Thymus (tissue), 11 donors: ENCODE data around the gene PPM1D. TPM values are rescaled to one million over a fixed set of nuclear protein-coding genes. Genes with fewer than 3 reads are reported as not detected.
"Not testable (repeated sequence)": the region's sequence is repeated elsewhere in the genome, so short reads cannot be mapped to it uniquely, and the experiment has no call there.

Experiments
- DNase-seq, 9 donors: peaks; one replicate each; pipeline ENCODE4 v3.0.0-alpha.2; 2013; ENCODE audit warnings: low spot score in 9 of 9, low read depth in 6 of 9, missing footprints in 1 of 9
- H3K27ac ChIP-seq, 2 donors: one replicate each; pipeline ENCODE4 v1.5.1; 2013; ENCODE audit warnings: control low read depth in 1 of 2, low read depth in 1 of 2, low read length in 1 of 2, mild to moderate bottlenecking in 1 of 2, moderate library complexity in 1 of 2
- H3K27me3 ChIP-seq, 2 donors: one replicate each; pipeline ENCODE4 v1.5.1; 2013; ENCODE audit warnings: low read length in 1 of 2; ENCODE audit not compliant: control insufficient read depth in 2 of 2, insufficient read depth in 1 of 2
- H3K36me3 ChIP-seq, 2 donors: one replicate each; pipeline ENCODE4 v1.5.1; 2013; ENCODE audit warnings: low read length in 1 of 2, mild to moderate bottlenecking in 1 of 2, moderate library complexity in 1 of 2; ENCODE audit not compliant: control insufficient read depth in 2 of 2, insufficient read depth in 2 of 2
- H3K4me1 ChIP-seq, 2 donors: one replicate each; pipeline ENCODE4 v1.5.1; 2013; ENCODE audit warnings: low read length in 2 of 2; ENCODE audit not compliant: control insufficient read depth in 2 of 2, insufficient read depth in 2 of 2
- H3K4me3 ChIP-seq, 2 donors: one replicate each; pipeline ENCODE4 v1.5.1; 2013; ENCODE audit warnings: low read length in 2 of 2, control low read depth in 1 of 2, mild to moderate bottlenecking in 1 of 2
- H3K9me3 ChIP-seq, 2 donors: one replicate each; pipeline ENCODE4 v1.5.1; 2013; ENCODE audit warnings: low read length in 1 of 2, mild to moderate bottlenecking in 1 of 2; ENCODE audit not compliant: control insufficient read depth in 2 of 2, insufficient read depth in 1 of 2
- WGBS: extraction: QIAGEN DNeasy Blood & Tissue Kit; methylation state at CpG from one replicate; pipeline ENCODE4 v1.1.7; 2013; 5-methylcytosine and 5-hydroxymethylcytosine counted together
- polyA plus RNA-seq: library from polyadenylated mRNA; stranded (reverse); fragments of 200-250 nt; gene quantifications from one replicate; pipeline ENCODE4 v1.2.3, GENCODE V29; 2013
- total RNA-seq: library from RNA; stranded (reverse); fragments of 120-200 nt; gene quantifications from one replicate; pipeline ENCODE4 v1.2.4, GENCODE V29; 2013
- donor health status: healthy.

The PPM1D gene
- total and polyA plus RNA-seq, 2 donors = 6.5 to 10.9 TPM

GRCh38 chr17:60586288-60586974 is 13.6 kb upstream of the PPM1D start:
- H3K27ac ChIP-seq = no peak overlapping the region

GRCh38 chr17:60590070-60590469 is 9.9 kb upstream of the PPM1D start:
- no peaks in the 10 kb centered on the region for H3K4me1 ChIP-seq
- H3K36me3 ChIP-seq = no peaks in the 10 kb centered on the region
- WGBS = 91% methylated on average over 5 of the region's 5 CpGs
- DNase-seq = no peak
- no peaks in the 10 kb centered on the region for H3K9me3 ChIP-seq
- no peaks in the 10 kb centered on the region for H3K27me3 ChIP-seq
- no peak overlapping the region for H3K4me3 ChIP-seq
- H3K27ac ChIP-seq = no peak overlapping the region

More at GRCh38 chr17:60586288-60586974, 13.6 kb upstream of the PPM1D start:
- Histone ChIP-seq H3K4me1 (no peaks in the 10 kb centered on the region), H3K4me3 (no peak overlapping the region), H3K9me3 (no peaks in the 10 kb centered on the region), H3K27me3 (no peaks in the 10 kb centered on the region), H3K36me3 (no peaks in the 10 kb centered on the region)
- 78% methylated on average over 3 of the region's 3 CpGs for WGBS
- no peak for DNase-seq

DNA sequence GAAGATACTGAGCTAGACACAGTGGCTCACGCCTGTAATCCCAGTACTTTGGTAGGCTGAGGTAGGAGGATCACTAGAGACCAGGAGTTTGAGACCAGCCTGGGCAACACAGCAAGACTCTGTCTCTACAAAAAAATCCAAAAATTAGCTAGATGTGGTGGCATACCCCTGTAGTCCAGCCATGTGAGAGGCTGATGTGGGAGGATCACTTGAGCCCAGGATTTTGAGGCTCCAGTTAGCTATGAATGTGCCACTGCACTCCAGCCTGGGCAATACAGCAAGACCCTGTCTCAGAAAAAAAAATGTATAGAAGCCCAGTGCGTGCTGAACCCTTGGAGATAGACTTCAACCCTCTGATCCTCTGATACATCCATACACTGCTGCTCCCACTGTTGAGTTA is 7.2 kb upstream of the PPM1D start:
- no peaks in the 10 kb centered on the region for H3K9me3 ChIP-seq
- no peak for DNase-seq
- no peaks in the 10 kb centered on the region for H3K4me1 ChIP-seq
- H3K4me3 ChIP-seq = no peak overlapping the region
- no peaks in the 10 kb centered on the region for H3K36me3 ChIP-seq
- 97% methylated on average over 2 of the region's 2 CpGs for WGBS
- H3K27ac ChIP-seq = no peak overlapping the region
- H3K27me3 ChIP-seq = no peaks in the 10 kb centered on the region

DNA sequence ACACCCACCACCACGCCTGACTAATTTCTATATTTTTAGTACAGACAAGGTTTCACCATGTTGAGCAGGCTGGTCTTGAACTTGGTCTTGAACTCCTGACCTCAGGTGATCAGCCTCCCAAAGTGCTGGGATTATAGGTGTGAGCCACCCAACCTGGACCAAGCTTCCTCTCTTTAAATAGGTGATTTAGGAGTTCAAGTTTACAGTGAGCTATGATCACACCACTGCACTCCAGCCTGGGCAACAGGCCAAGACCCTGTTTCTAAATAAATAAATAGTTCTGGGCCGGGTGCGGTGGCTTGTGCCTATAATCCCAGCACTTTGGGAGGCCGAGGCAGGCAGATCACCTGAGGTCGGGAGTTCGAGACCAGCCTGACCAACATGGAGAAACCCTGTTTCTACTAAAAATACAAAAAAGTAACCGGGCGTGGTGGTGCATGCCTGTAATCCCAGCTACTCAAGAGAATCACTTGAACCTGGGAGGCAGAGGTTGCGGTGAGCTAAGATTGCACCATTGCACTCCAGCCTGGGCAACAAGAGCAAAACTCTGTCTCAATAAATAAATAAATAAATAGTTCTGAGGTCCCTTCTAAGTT is 6.5 kb upstream of the PPM1D start:
- H3K4me1 ChIP-seq, DNase-seq, H3K4me3 ChIP-seq, H3K36me3 ChIP-seq, H3K9me3 ChIP-seq, H3K27me3 ChIP-seq, H3K27ac ChIP-seq: not testable (repeated sequence)
- WGBS = 89% methylated on average over 9 of the region's 9 CpGs

DNA sequence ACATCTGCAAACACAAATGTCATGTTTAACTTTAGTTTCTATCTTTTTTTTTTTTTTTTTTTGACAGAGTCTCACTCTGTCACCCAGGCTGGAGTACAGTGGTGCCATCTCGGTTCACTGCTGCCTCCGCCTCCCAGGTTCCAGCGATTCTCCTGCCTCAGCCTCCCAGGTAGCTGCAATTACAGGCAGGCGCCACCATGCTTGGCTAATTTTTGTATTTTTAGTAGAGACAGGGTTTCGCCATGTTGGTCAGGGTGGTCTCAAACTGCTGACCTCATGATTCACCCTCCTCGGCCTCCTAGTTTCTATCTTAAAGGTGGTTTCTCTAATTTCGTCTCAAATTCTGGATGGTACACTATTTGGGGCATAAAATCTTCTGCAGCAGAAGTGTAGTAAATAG is 5.8 kb upstream of the PPM1D start:
- H3K36me3 ChIP-seq = not testable (repeated sequence)

DNA sequence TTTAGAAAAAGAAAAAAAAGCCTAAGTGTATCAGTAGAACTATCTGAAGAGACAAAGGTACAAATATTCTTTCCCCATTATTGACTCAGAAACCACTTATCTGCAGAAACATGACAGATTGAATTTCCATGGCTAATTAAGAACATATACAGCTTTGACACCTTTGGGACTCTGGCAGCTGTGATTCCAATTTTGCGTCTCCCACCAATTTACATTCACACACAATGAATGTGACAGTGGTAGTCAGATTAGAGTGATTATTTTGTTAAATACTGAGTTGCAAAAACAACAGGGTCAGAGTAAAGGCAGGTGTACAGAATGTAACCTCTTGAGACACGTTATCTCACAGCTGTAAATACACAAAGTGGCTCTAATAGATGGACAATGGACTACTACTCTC is 5.3 kb upstream of the PPM1D start:
- Histone ChIP-seq H3K9me3 (no peaks in the 10 kb centered on the region), H3K4me1 (peaks cover 0 to 4% of the 10 kb centered on the region in 2 donors), H3K4me3 (no peak overlapping the region), H3K36me3 (no peaks in the 10 kb centered on the region), H3K27ac (no peak overlapping the region), H3K27me3 (no peaks in the 10 kb centered on the region)
- no peak for DNase-seq
- 99% methylated on average over 2 of the region's 2 CpGs for WGBS

More for the DNA sequence above, 5.8 kb upstream of the PPM1D start:
- not testable (repeated sequence) for H3K27ac ChIP-seq, H3K4me3 ChIP-seq, H3K27me3 ChIP-seq, H3K9me3 ChIP-seq, H3K4me1 ChIP-seq, DNase-seq
- 96% methylated on average over 7 of the region's 7 CpGs for WGBS

- peaks cover 0 to 3% of the 10 kb centered on the region in 2 donors for H3K9me3 ChIP-seq
- no peaks in the 10 kb centered on the region for H3K36me3 ChIP-seq
- no peak overlapping the region for H3K4me3 ChIP-seq
- H3K27ac ChIP-seq = no peak overlapping the region
- no peak for DNase-seq
- WGBS = 97% methylated on average over 6 of the region's 6 CpGs
- peaks cover 1 to 5% of the 10 kb centered on the region in 2 donors for H3K4me1 ChIP-seq
- no peaks in the 10 kb centered on the region for H3K27me3 ChIP-seq
Observed at GRCh38 chr17:60597297-60597696, 2.7 kb upstream of the PPM1D start.

- peaks cover 0 to 3% of the 10 kb centered on the region in 2 donors for H3K9me3 ChIP-seq
- H3K27me3 ChIP-seq = no peaks in the 10 kb centered on the region
- H3K36me3 ChIP-seq = no peaks in the 10 kb centered on the region
- no peak overlapping the region for H3K27ac ChIP-seq
- no peak overlapping the region for H3K4me3 ChIP-seq
- H3K4me1 ChIP-seq = peaks cover 5 to 6% of the 10 kb centered on the region in 2 donors
- WGBS = 71% methylated on average over 7 of the region's 7 CpGs
- DNase-seq = peak in 1 of 9 donors; percentile 12
Observed at GRCh38 chr17:60598001-60598736, 1.8 kb upstream of the PPM1D start.

DNA sequence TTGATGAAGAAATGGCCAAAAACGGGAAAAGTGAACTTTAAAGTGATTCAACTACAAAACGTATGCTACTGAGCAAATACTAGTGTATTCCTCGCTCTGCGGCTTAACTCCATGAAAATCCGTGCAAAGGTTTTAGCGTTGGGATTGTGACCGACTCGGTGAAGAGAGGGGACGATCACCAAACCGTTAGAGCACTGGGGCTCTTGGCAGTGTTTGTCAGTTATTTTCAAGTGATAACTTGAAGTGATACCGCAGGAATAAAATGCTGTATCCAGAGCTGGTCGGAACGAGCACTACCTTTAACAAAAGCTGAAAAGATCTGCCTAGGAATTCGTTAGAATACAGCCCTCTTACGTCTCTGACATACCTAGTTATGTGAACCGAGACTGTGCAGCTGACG is 773 bp upstream of the PPM1D start:
- WGBS = 2% methylated on average over 17 of the region's 17 CpGs

More for the DNA sequence above, 773 bp upstream of the PPM1D start:
- Histone ChIP-seq H3K27ac (peak overlapping the region in 1 of 2 donors; percentile 92), H3K36me3 (no peaks in the 10 kb centered on the region), H3K4me1 (peaks cover 7 to 8% of the 10 kb centered on the region in 2 donors), H3K4me3 (peak overlapping the region; percentile 92 to 95), H3K27me3 (no peaks in the 10 kb centered on the region), H3K9me3 (peaks cover 0 to 3% of the 10 kb centered on the region in 2 donors)
- peak in 1 of 9 donors; percentile 14 for DNase-seq
